ENCODE results near the gene LY6G5C.

LY6G5C gene

DNA sequence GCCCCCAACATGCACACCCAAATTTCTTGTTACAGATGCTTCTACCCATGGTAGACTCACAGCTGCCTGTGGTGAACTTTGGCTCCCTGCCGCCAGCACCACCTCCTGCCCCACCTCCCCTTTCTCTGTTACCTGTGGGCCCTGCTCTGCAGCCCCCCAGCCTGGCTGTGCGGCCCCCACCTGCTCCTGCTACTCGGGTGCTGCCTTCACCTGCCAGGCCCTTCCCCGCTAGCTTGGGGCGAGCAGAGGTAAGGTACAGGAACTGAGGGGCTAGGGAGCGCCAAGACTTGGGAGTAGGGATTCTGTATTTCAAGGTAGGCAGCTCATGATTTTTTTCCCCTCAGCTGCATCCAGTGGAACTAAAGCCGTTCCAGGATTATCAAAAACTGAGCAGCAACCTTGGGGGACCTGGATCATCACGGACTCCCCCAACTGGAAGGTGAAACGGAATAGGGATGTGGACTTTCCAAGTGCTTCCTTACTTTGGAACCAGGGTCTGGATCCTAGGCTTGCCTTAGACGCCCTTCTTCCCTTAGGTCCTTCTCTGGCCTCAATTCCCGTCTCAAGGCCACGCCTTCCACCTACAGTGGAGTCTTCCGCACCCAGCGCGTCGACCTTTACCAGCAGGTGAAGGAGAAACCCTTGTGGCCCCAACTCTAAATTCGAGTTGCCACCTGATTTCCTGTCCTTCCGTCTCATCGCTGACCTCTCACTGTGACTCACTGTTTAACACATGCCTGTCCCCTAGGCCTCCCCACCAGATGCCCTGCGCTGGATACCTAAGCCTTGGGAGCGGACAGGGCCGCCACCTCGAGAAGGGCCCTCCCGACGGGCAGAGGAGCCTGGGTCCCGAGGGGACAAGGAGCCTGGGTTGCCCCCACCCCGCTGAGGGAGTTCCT lies 43.9 kb downstream of the LY6G5C start:
- no peak for DNase-seq

DNA sequence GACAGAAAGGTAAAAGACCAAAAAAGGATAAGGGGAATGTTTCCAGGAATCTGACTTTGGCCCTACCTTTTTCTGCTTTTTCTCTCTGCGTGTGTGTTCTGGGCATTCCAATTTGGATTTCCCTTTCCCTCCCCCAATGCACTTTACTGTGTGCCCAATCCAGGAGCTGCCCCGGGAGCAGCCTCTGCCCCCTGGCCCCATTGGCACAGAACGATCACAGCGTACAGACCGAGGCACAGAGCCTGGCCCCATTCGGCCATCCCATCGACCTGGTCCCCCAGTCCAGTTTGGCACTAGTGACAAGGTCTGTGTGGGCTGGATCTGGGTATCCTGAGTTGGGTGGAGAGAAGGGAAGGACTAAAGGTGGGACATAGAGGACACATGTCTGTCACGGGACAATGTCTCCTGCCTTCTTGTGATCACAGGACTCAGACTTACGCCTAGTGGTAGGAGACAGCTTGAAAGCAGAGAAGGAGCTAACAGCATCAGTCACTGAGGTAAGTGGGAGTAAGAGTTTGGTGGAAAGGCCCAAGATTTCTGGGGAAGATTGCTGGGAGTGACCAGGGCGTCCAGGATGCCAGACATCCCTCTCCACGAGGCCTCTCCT lies 45.8 kb downstream of the LY6G5C start:
- no peak for DNase-seq

- DNase-seq: no peak
Measured at GRCh38 chr6:31634131-31634530, 46.7 kb downstream of the LY6G5C start.

DNA sequence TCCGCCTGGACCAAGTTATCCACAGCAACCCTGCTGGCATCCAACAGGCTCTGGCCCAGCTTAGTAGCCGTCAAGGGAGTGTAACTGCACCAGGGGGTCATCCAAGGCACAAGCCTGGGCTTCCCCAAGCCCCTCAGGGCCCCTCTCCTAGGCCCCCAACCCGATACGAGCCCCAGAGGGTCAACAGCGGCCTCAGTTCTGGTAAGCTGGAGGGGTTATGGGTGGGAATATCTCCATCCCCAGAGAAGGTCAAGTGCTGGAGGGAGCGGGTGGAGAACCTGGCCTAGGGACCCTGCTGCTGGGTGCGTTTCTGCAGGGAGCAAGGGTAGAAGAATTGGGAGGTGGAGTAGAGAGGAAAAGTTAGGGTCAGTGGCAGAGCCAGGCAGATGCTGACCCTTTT lies 47.4 kb downstream of the LY6G5C start:
- no peak for DNase-seq

GRCh38 chr6:31632279-31632946 lies 48.5 kb downstream of the LY6G5C start:
- DNase-seq: no peak

DNA sequence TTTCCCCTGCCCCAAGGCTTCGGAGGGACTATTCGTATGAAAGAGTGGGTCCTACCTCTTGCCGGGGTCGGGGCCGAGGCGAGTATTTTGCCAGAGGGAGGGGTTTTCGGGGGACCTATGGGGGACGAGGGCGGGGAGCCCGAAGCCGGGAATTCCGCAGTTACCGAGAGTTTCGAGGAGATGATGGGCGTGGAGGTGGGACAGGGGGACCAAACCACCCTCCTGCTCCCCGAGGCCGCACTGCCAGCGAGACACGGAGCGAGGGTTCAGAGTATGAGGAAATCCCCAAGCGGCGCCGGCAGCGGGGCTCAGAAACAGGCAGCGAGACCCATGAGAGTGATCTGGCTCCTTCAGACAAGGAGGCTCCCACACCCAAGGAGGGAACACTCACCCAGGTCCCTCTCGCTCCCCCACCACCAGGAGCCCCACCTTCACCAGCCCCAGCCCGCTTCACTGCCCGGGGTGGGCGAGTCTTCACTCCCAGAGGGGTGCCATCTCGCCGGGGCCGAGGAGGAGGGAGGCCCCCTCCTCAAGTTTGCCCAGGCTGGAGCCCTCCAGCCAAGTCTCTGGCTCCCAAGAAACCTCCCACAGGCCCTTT lies 49.1 kb downstream of the LY6G5C start:
- DNase-seq: no peak

- DNase-seq: no peak
Measured at GRCh38 chr6:31631209-31631608, 49.7 kb downstream of the LY6G5C start.

DNA sequence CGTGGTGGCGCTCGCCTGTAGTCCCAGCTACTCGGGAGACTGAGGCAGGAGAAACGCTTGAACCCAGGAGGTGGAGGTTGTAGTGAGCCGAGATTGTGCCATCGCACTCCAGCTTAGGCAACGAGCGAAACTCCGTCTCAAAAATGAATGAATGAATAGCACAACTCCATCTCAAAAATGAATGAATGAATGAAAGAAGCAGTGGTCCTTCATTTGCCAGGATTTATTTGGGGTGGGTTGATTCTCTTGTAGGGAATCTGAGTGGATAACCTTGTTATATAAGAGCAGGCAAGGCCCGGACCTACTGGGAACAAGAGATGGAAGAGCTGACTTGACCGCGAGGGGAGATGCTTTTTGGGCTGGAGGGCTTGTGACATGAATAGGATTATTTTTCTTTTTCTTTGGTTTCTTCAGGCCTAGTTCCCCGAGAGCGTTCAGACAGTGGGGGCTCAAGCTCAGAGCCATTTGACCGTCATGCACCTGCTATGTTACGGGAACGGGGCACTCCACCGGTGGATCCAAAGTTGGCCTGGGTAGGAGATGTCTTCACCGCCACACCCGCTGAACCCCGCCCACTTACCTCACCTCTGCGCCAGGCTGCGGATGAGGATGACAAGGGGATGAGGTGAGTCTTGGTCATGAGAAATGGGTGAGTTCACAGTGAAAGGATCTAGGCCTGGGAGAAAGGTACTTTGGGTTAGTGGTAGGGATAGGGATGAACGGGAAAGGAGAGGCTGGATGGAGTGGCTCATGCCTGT lies 50.5 kb downstream of the LY6G5C start:
- DNase-seq: no peak

GRCh38 chr6:31629014-31629413 lies 51.9 kb downstream of the LY6G5C start:
- no peak for DNase-seq

- DNase-seq: no peak
Measured at GRCh38 chr6:31627690-31628287, 53.1 kb downstream of the LY6G5C start.

DNA sequence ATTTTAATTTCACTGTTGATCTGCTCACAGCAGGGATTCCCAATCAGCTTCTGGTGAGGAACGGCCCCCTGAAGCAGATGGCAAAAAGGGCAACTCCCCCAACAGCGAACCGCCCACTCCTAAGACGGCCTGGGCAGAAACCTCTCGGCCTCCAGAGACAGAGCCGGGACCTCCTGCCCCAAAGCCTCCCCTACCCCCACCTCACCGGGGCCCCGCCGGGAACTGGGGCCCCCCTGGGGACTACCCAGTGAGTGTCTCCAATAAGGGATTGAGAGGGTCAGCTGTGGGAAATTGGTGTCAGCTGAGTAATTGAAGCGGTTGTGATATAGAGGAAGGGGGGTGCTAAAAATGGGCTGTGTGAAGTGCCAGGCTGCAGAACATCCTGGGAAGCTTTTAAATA lies 53.9 kb downstream of the LY6G5C start:
- DNase-seq: no peak

Measured in NCI-H526 treated with DMSO at 0.1 percent for 48 hours (cell line).